Liver (tissue), 3 donors: Measurements from ENCODE around the gene KCNN3.

Experiments used
- FOXA1 ChIP-seq: IDR thresholded peaks from 2 replicates; pipeline ENCODE4 v1.6.1; 2016; ENCODE audit warnings: antibody characterized with exemption
- GABPA ChIP-seq, 2 donors: IDR thresholded peaks in 1 of 2; conservative IDR thresholded peaks in 1 of 2; 2 replicates each; pipeline ENCODE4 v1.6.1; 2016; ENCODE audit warnings: antibody characterized with exemption in 2 of 2, mild to moderate bottlenecking in 1 of 2, moderate library complexity in 1 of 2
- HNF4A ChIP-seq, 2 donors: conservative IDR thresholded peaks; 2 replicates each; pipeline ENCODE4 v1.6.1; 2016; ENCODE audit warnings: antibody characterized with exemption in 2 of 2, mild to moderate bottlenecking in 2 of 2
- HNF4G ChIP-seq: IDR thresholded peaks from 2 replicates; pipeline ENCODE4 v1.6.1; 2016; ENCODE audit warnings: antibody characterized with exemption
- JUND ChIP-seq, 2 donors: IDR thresholded peaks; 2 replicates each; pipeline ENCODE4 v1.6.1; 2016; ENCODE audit warnings: antibody characterized with exemption in 2 of 2
- RXRA ChIP-seq, 2 donors: IDR thresholded peaks; 2 replicates each; pipeline ENCODE4 v1.6.1; 2017 to 2018; ENCODE audit warnings: antibody characterized with exemption in 2 of 2, mild to moderate bottlenecking in 1 of 2
- SP1 ChIP-seq: IDR thresholded peaks from 2 replicates; pipeline ENCODE4 v1.6.1; 2018; ENCODE audit warnings: antibody characterized with exemption, mild to moderate bottlenecking
- TAF1 ChIP-seq: conservative IDR thresholded peaks from 2 replicates; pipeline ENCODE4 v1.6.1; 2016; ENCODE audit warnings: antibody characterized with exemption, mild to moderate bottlenecking
- YY1 ChIP-seq: IDR thresholded peaks from 2 replicates; pipeline ENCODE4 v1.6.1; 2016; ENCODE audit warnings: antibody characterized with exemption, mild to moderate bottlenecking
- TF ChIP-seq, protein P1 (sequence below): fragments of 150-350 bp; IDR thresholded peaks from 2 replicates; pipeline ENCODE4 v1.5.1; 2017; ENCODE audit warnings: improper control_type of control experiment, low read depth, low read length; ENCODE audit not compliant: missing input control
- TF ChIP-seq, protein P2 (sequence below): IDR thresholded peaks from 2 replicates; pipeline ENCODE4 v1.6.1; 2016; ENCODE audit warnings: antibody characterized with exemption, mild to moderate bottlenecking
- TF ChIP-seq, protein P3 (sequence below): IDR thresholded peaks from 2 replicates; pipeline ENCODE4 v1.6.1; 2016; ENCODE audit warnings: antibody characterized with exemption
- TF ChIP-seq, protein P4 (sequence below): IDR thresholded peaks from 2 replicates; pipeline ENCODE4 v1.6.1; 2016; ENCODE audit warnings: antibody characterized with exemption
- TF ChIP-seq, protein P5 (sequence below): IDR thresholded peaks from 2 replicates; pipeline ENCODE4 v1.6.1; 2016; ENCODE audit warnings: antibody characterized with exemption
- donor health status: healthy.
- donor health status: healthy.

DNA sequence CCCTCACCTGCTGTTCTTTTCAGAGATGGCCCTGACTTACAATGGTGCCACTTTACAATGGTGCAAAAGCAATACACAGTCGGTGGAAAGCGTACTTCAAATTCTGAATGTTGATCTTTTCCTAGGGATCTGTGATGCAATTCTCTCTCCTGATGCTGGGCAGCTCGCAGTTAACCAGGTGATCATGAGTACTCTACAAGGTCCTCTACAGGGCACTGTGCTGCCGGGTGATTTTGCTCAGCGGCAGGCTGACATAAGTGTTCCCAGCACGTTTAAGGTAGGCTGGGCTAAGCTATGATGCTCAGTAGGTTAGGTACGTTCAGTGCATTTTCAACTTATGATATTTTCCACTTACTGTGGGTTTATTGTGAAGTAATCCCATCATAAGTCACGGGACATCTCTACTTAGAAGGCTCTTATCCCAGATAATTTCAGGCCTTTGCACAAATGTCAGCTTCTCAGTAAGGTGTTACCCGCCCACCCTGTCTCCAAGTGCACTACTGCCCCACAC is 126.5 kb downstream of the KCNN3 start:
- TF ChIP-seq, protein P1, sequence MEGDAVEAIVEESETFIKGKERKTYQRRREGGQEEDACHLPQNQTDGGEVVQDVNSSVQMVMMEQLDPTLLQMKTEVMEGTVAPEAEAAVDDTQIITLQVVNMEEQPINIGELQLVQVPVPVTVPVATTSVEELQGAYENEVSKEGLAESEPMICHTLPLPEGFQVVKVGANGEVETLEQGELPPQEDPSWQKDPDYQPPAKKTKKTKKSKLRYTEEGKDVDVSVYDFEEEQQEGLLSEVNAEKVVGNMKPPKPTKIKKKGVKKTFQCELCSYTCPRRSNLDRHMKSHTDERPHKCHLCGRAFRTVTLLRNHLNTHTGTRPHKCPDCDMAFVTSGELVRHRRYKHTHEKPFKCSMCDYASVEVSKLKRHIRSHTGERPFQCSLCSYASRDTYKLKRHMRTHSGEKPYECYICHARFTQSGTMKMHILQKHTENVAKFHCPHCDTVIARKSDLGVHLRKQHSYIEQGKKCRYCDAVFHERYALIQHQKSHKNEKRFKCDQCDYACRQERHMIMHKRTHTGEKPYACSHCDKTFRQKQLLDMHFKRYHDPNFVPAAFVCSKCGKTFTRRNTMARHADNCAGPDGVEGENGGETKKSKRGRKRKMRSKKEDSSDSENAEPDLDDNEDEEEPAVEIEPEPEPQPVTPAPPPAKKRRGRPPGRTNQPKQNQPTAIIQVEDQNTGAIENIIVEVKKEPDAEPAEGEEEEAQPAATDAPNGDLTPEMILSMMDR, result no peak
- TF ChIP-seq TAF1, result no peak
- TF ChIP-seq FOXA1, result no peak
- TF ChIP-seq YY1, result no peak
- TF ChIP-seq GABPA (IDR thresholded peaks at IDR 0.05 in 1 of 2, conservative IDR thresholded peaks at IDR 0.05 in 1 of 2), result no peak
- TF ChIP-seq, protein P2, sequence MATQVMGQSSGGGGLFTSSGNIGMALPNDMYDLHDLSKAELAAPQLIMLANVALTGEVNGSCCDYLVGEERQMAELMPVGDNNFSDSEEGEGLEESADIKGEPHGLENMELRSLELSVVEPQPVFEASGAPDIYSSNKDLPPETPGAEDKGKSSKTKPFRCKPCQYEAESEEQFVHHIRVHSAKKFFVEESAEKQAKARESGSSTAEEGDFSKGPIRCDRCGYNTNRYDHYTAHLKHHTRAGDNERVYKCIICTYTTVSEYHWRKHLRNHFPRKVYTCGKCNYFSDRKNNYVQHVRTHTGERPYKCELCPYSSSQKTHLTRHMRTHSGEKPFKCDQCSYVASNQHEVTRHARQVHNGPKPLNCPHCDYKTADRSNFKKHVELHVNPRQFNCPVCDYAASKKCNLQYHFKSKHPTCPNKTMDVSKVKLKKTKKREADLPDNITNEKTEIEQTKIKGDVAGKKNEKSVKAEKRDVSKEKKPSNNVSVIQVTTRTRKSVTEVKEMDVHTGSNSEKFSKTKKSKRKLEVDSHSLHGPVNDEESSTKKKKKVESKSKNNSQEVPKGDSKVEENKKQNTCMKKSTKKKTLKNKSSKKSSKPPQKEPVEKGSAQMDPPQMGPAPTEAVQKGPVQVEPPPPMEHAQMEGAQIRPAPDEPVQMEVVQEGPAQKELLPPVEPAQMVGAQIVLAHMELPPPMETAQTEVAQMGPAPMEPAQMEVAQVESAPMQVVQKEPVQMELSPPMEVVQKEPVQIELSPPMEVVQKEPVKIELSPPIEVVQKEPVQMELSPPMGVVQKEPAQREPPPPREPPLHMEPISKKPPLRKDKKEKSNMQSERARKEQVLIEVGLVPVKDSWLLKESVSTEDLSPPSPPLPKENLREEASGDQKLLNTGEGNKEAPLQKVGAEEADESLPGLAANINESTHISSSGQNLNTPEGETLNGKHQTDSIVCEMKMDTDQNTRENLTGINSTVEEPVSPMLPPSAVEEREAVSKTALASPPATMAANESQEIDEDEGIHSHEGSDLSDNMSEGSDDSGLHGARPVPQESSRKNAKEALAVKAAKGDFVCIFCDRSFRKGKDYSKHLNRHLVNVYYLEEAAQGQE, result no peak
- TF ChIP-seq RXRA (IDR thresholded peaks at IDR 0.05), result no peak
- TF ChIP-seq, protein P3, sequence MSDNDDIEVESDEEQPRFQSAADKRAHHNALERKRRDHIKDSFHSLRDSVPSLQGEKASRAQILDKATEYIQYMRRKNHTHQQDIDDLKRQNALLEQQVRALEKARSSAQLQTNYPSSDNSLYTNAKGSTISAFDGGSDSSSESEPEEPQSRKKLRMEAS, result no peak
- no peak for TF ChIP-seq SP1
- no peak for TF ChIP-seq HNF4G
- TF ChIP-seq JUND (IDR thresholded peaks at IDR 0.05), result no peak
- TF ChIP-seq, protein P4, sequence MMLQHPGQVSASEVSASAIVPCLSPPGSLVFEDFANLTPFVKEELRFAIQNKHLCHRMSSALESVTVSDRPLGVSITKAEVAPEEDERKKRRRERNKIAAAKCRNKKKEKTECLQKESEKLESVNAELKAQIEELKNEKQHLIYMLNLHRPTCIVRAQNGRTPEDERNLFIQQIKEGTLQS, result no peak
- TF ChIP-seq, protein P5, sequence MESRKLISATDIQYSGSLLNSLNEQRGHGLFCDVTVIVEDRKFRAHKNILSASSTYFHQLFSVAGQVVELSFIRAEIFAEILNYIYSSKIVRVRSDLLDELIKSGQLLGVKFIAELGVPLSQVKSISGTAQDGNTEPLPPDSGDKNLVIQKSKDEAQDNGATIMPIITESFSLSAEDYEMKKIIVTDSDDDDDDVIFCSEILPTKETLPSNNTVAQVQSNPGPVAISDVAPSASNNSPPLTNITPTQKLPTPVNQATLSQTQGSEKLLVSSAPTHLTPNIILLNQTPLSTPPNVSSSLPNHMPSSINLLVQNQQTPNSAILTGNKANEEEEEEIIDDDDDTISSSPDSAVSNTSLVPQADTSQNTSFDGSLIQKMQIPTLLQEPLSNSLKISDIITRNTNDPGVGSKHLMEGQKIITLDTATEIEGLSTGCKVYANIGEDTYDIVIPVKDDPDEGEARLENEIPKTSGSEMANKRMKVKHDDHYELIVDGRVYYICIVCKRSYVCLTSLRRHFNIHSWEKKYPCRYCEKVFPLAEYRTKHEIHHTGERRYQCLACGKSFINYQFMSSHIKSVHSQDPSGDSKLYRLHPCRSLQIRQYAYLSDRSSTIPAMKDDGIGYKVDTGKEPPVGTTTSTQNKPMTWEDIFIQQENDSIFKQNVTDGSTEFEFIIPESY, result no peak
- no peak for TF ChIP-seq HNF4A (conservative IDR thresholded peaks at IDR 0.05)
